Measurements from ENCODE around the gene MYLIP.
A peak's percentile ranks its signal among the peaks of the same experiment; 100 is the strongest.

Gene MYLIP

DNA sequence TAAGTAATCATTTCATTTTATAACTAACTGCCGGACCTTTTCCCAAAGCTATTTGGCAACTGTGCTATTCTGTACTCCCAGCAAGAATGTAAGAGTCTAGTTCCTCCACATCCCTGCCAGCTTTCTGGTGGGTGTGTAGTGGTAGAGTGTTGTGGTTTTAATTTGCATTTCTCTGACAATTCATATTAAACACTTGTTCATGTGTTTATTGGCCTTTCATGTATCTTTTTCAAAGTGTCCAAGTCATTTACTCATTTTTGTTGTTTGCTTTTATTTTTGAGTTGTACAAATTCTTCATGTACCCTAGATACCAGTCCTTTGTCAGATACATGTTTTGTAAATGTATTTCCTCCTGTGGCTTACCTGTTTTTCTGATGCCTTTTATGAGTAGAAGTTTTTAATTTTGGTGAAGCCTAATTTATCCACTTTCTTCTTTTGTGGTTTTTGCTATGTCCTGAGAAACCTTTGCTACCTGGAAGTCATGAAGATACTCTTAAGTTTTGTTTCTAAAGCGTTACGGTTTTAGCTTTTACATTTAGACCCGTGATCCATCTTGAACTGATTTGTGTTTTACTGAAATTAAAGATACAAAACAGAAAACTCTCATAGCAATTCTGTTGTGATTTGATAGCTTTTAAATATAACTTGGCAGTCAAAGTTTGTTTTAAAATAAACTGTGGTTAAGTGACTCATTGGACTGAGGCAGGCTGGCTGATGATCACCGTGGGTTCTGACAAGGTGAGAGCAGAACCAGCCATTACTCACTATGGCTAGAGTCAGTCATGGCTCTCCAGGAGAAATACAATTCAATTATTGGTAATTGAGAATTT, 8.0 kb downstream of the MYLIP start:
- DNase-seq (ENCODE audit: insufficient read length, low spot score): peak; percentile 43
- FAIRE-seq: peak; percentile 28

DNA sequence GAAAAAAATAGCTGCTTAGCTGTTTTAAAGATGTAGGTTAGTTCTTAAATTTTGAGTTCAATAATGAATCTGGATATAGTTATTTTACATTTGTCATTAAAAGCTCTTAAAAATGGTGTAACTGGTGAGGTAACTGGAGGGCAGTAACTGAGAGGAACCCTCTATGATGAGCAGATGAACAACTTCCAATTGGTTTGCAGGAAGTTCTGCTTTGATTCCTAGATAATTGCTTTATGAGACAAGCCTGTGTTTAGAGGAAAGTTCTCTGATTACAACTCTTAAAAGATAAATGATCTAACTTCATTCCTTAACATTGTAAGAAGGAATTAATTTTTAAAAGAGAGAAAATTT, 8.5 kb downstream of the MYLIP start:
- FAIRE-seq (no peak), DNase-seq (ENCODE audit: insufficient read length, low spot score) (no peak)

DNA sequence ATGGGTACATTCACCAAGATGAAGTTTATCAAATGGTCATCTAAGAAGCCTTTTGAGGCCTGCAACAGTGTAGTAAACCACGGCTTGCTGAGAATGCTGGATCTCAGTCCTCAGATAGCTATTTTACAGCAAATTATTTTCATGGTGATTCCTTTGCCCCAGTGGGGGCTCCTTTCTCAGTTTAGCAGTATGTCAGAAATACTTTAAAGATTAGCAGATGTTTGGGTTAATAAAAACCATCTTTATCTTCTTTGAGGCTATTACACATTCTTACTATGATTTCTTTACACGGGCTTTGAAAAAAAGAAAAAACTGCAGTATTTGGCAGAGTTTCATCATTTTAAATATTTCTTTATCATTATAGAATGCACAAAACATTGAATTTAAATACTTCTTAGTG, 10.7 kb downstream of the MYLIP start:
- FAIRE-seq (no peak), DNase-seq (ENCODE audit: insufficient read length, low spot score) (no peak)

DNA sequence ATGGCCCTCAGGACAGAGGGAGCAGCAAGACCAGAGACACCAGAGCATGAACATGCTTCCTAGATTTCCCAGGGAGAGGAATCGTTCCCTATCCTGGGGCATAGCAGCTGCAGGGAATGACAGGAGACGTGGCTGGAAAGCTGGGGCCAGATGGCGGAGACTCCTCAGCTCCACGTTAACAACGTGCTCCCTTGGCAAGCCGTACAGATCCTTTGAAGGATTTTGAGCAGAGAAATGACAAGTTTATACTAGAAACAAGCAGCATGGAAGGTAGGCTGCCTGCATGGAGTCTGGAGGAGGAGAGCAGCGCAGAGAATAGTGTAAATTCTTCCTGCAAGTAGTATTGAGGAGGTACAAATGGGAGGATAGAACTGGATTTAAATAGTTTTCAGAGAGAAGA, 11.7 kb downstream of the MYLIP start:
- DNase-seq (ENCODE audit: insufficient read length, low spot score) (no peak), FAIRE-seq (no peak)

GRCh38 chr6:16141514-16141913, 12.6 kb downstream of the MYLIP start:
- DNase-seq (ENCODE audit: insufficient read length, low spot score) (no peak), FAIRE-seq (no peak)

- DNase-seq (ENCODE audit: insufficient read length, low spot score): no peak
- no peak for FAIRE-seq
These were observed 16.2 kb downstream of the MYLIP start for GRCh38 chr6:16145038-16145437.

DNA sequence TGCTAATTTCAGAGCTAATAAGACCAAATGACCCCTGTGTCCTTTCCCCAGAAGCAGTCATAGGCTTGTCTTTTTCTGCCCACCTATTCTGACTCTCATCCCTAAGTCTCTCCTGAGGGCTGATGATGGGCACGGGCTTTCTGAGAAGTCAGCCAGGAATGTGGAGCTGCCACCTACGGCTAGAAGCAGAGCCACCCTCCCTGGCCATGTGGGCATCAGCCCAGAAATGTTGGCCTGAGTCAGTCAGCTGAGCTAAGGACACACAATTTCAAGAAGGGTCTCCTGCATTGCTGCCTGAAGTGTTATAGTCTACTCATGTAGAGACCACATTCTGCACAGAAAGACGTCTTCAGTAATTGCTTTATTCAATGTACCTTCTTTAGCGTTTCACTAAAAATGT, 17.1 kb downstream of the MYLIP start:
- FAIRE-seq: no peak
- no peak for DNase-seq (ENCODE audit: insufficient read length, low spot score)

GRCh38 chr6:16146527-16146955, 17.7 kb downstream of the MYLIP start:
- FAIRE-seq: no peak
- no peak for DNase-seq (ENCODE audit: insufficient read length, low spot score)

DNA sequence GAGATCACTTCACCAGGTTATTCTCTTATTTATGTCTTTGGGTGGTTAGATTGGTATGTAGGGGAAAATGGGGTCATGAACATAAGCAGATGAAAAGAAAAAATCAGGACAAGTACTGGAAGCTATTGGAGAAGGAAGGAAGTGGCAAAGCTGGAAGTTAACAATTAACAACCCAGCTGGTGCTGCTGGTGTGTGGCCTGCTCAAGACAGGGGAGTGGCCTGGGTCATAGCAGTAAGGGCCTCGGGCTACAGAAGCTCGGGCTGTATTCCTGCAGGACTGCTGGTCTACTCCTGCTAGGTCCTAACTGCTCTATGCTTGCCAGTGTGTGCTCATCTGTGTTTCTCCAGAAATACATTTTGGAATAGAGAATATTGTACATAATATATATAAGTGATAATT, 19.6 kb downstream of the MYLIP start:
- DNase-seq (ENCODE audit: insufficient read length, low spot score) (no peak), FAIRE-seq (no peak)

DNA sequence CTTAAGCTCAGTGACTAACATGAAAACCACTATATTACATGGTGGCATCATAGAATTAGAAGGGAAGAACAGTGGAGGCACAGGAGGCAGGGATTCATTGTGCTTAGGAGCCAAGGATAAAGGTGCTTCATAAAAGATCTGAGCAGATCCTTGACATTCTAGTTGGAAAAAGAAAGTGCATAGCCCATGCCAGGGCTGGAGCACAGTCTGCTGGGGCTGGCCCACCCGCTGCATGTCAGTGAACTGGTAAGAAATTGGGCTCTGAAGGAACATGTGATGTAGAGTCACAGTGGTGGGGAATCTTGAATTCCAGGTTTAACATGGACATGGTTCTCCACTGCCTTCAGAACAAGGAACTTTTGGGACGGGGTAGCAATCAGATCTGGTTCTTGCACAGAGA, 20.4 kb downstream of the MYLIP start:
- DNase-seq (ENCODE audit: insufficient read length, low spot score): no peak
- FAIRE-seq: no peak

- no peak for DNase-seq (ENCODE audit: insufficient read length, low spot score)
- FAIRE-seq: no peak
These were observed 21.2 kb downstream of the MYLIP start for GRCh38 chr6:16150098-16150497.

DNA sequence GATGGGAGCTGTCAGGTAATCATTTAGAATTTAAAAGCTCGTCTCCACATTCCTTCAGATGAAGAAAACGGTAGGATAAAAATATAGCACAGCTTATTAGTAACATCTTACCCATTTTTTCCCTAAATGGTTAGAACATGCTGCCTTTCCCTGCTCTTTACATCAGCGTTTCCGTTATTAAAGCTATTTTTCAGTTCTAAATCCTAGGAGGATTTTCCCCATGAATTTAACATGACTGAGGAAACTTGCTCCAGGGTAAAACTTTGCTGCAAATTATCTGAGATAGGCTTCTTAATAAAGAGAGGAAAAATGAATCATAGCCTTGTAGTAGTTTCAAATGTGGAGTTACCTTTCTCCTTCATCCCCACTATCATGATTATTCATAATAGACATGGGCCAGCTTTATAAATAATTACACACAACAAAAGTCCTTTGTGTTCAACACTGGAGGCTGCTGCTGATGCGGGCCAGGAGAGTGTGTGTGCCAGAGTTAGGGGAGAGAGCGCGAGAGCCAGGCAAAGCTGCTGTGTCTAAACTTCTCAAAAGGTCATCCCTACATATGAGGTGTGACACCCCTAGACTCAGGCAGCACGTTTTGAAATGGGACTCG, 24.4 kb downstream of the MYLIP start:
- DNase-seq (ENCODE audit: insufficient read length, low spot score): no peak
- no peak for FAIRE-seq

- no peak for DNase-seq (ENCODE audit: insufficient read length, low spot score)
- no peak for FAIRE-seq
These were observed 26.0 kb downstream of the MYLIP start for GRCh38 chr6:16154904-16155303.

DNA sequence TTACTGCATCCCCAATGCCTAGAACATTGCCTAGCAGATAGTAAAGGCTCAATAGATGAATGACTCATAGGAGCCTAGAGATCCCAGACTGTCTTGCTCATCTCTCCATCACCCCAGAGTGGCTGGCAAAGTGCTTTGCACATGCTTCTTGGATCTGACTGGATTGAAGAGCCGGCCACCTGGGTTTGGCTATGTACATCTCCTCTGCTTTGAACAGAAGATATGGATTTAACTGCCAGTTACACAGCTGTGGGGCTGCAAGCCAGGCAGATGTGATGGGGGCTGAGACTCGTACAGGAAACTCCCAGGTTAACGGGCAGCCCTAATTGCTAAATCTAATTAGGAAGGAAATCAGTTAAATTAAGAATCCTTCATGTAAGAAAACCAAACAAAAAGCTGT, 28.6 kb downstream of the MYLIP start:
- no peak for DNase-seq (ENCODE audit: insufficient read length, low spot score)
- FAIRE-seq: no peak

DNA sequence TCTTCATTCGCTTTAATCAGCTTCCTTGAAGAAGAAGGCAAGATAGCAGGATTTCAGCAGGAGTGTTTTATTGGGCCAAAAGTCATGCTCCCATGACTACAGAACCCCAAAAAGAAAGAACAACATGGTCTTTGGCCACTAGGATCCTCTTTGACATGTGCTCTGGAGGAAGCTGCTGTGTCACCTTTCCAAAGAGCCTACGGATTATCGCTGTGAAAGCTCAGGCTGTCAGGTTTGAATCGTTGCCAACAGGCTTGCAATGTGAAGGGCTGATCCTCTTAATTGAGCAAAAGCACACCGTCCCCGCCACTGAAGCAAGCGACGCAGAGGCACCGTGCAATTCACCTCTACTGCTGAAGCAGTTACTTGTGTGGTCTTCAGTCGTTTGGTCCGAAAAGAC, 29.0 kb downstream of the MYLIP start:
- DNase-seq (ENCODE audit: insufficient read length, low spot score) (no peak), FAIRE-seq (no peak)

- DNase-seq (ENCODE audit: insufficient read length, low spot score) (no peak), FAIRE-seq (no peak)
These were observed 30.2 kb downstream of the MYLIP start for GRCh38 chr6:16158943-16159557.

DNA sequence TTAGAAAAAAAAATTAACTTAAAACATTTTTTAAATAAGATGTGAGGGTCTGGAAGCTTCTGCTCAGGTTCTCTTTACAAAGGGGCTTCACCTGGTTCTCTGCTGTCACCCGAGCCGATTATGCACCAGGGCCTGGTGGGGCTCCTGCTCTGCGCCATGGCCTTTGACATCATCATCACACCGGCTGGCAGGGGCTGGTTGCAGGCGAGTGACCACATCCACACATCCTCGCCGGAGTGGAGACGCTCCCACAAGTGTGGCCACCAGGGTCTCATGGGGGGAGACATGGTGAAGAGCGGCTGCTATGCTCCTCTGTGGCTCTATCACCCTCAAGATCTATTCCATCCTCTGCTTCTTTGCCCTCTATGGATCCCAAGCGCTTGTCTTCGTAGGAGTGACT, 31.9 kb downstream of the MYLIP start:
- DNase-seq (ENCODE audit: insufficient read length, low spot score) (no peak), FAIRE-seq (no peak)

- no peak for FAIRE-seq
- DNase-seq (ENCODE audit: insufficient read length, low spot score): no peak
These were observed 33.1 kb downstream of the MYLIP start for GRCh38 chr6:16162003-16162402.

GRCh38 chr6:16163066-16163465, 34.2 kb downstream of the MYLIP start:
- DNase-seq (ENCODE audit: insufficient read length, low spot score) (no peak), FAIRE-seq (no peak)

- no peak for FAIRE-seq
- peak; percentile 36 for DNase-seq (ENCODE audit: insufficient read length, low spot score)
These were observed 34.8 kb downstream of the MYLIP start for GRCh38 chr6:16163535-16164300.

GRCh38 chr6:16165641-16166040, 36.8 kb downstream of the MYLIP start:
- DNase-seq (ENCODE audit: insufficient read length, low spot score) (no peak), FAIRE-seq (no peak)
